A549 treated with GW870086 at 1 μM for 4 hours (cell line): ENCODE results near the gene HESX1. TPM values are rescaled to one million over a fixed set of nuclear protein-coding genes. Genes with fewer than 3 reads are reported as not detected.

Source experiments
- total RNA-seq: library from RNA; stranded (reverse); fragments of 200-300 nt; extraction: Qiagen RNA extraction; gene quantifications from 5 replicates; pipeline ENCODE4 v1.2.3, GENCODE V29; 2022; ENCODE audit warnings: low read depth

The HESX1 gene
- total RNA-seq: 0.21 to 0.75 TPM (median 0.35 TPM) in 4 of 5 replicates, not detected in the other

GRCh38 chr3:57199895-57200297 is at the start of gene HESX1:
TSS of gene HESX1 (minus strand) at chr3:57199978. CDS start at chr3:57199918, 60 bp downstream.

GRCh38 chr3:57227204-57227929 is 27.6 kb upstream of the HESX1 start, which contains the start of gene APPL1:
TSS of gene APPL1 (plus strand) at chr3:57227729. CDS start at chr3:57227884, 155 bp downstream.

DNA sequence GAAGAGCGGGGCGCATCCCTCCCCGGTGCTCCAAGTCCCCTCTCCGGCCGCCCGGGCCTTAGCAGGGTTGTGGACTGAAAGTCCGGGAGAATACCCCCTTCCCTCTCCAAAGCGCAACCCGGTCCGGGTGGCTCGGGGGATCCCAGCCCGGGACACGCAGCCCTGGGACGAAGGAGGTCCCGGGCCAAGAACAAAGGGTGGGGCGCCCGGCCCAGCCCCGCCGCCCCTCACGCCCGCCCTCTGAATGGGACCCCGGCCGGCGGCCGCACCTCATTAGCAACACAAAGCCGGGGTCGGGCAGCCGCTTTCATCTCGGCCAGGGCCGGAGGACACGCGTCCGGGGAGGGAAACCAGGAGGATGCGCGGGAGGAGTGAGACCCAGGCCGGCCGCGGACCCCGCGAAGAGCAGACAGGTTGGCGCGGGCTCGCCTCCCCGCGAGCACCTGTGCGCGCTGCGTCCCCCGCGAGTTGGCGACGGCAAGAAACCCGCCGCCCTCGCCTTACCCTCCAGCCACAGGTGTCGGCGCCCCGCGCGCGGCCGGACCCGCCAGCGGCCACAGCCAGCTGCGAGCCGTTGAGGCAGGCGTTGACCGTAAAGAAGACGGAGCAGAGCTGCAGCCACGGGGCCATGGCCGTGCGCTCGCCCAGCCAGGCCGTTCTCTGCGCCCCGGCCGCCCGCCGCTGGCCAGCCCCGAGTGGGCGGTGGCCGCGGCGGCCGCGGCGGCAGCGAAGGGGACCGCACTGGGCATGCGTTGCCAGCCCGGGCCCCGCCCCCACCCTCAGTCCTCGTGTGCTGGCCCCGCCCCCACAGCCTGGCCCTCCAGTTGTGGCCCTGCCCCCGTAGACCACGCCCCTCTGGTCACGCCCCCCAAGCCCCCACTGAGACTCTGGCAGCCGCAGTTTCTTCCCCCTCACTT is 34.9 kb downstream of the HESX1 start, which contains the start of gene IL17RD:
Gene IL17RD (minus strand): TSS at position 697 of the 917 bp plus-strand sequence. CDS start 67 bp downstream, at position 630.

Other genes with a start within 250 kb of the HESX1 start
- 0.25 to 0.44 TPM (median 0.39 TPM) in 5 replicates for gene SPATA12, start 139.3 kb downstream of the HESX1 start, total RNA-seq
- 0.43 to 1.2 TPM (median 1.0 TPM) in 5 replicates for gene IL17RD, start 34.6 kb downstream of the HESX1 start, total RNA-seq
- gene APPL1, start 27.8 kb upstream of the HESX1 start, total RNA-seq: 12.0 to 18.6 TPM (median 15.7 TPM) in 5 replicates
- gene ASB14, start 92.7 kb upstream of the HESX1 start, total RNA-seq: not detected in 5 replicates